ENCODE measurements around the gene AAMDC. TPM values are rescaled to one million over a fixed set of nuclear protein-coding genes. Genes with fewer than 3 reads are reported as not detected.

The AAMDC gene
- total RNA-seq, 4 donors from 2014 or later = 10.9 to 31.5 (median 28.1) TPM

- no peak for TF ChIP-seq CTCF (IDR thresholded peaks at IDR 0.05)
- TF ChIP-seq POLR2A (IDR thresholded peaks at IDR 0.05) = no peak
- DNase-seq = no peak
- Histone ChIP-seq H3K4me3 (no peak overlapping the region), H3K27me3 (no peaks in the 10 kb centered on the region), H3K36me3 (no peaks in the 10 kb centered on the region), H3K27ac (peak overlapping the region in 1 of 2 donors; percentile 2), H3K4me1 (no peaks in the 10 kb centered on the region), H3K9me3 (no peaks in the 10 kb centered on the region)
- intact Hi-C loops (cut with DNase I; ENCODE audit: low total_unique reads) = no loop called here
Measured at GRCh38 chr11:77865805-77866204, 44.9 kb downstream of the AAMDC start.

- Histone ChIP-seq H3K36me3 (no peaks in the 10 kb centered on the region), H3K27me3 (no peaks in the 10 kb centered on the region), H3K27ac (peak overlapping the region in 1 of 2 donors; percentile 2), H3K4me3 (no peak overlapping the region), H3K4me1 (no peaks in the 10 kb centered on the region), H3K9me3 (no peaks in the 10 kb centered on the region)
- intact Hi-C loops (cut with DNase I; ENCODE audit: low total_unique reads) = no loop called here
- DNase-seq = no peak
- TF ChIP-seq POLR2A (IDR thresholded peaks at IDR 0.05) = no peak
- no peak for TF ChIP-seq CTCF (IDR thresholded peaks at IDR 0.05)
Measured at GRCh38 chr11:77866336-77866735, 45.4 kb downstream of the AAMDC start.

GRCh38 chr11:77868744-77869143, 47.8 kb downstream of the AAMDC start:
- no peak overlapping the region for H3K27ac ChIP-seq
- H3K9me3 ChIP-seq = no peaks in the 10 kb centered on the region
- intact Hi-C loops (cut with DNase I; ENCODE audit: low total_unique reads) = no loop called here
- H3K27me3 ChIP-seq = no peaks in the 10 kb centered on the region
- TF ChIP-seq POLR2A (IDR thresholded peaks at IDR 0.05) (no peak), CTCF (IDR thresholded peaks at IDR 0.05) (no peak)
- no peak for DNase-seq
- no peaks in the 10 kb centered on the region for H3K4me1 ChIP-seq
- no peaks in the 10 kb centered on the region for H3K36me3 ChIP-seq
- no peak overlapping the region for H3K4me3 ChIP-seq

GRCh38 chr11:77871855-77872254, 50.9 kb downstream of the AAMDC start:
- Histone ChIP-seq H3K36me3 (no peaks in the 10 kb centered on the region), H3K4me1 (no peaks in the 10 kb centered on the region), H3K9me3 (no peaks in the 10 kb centered on the region), H3K27me3 (no peaks in the 10 kb centered on the region), H3K4me3 (no peak overlapping the region), H3K27ac (no peak overlapping the region)
- no peak for DNase-seq
- TF ChIP-seq CTCF (IDR thresholded peaks at IDR 0.05) (no peak), POLR2A (IDR thresholded peaks at IDR 0.05) (no peak)
- intact Hi-C loops (cut with DNase I; ENCODE audit: low total_unique reads) = no loop called here

- H3K4me1 ChIP-seq = no peaks in the 10 kb centered on the region
- H3K9me3 ChIP-seq = no peaks in the 10 kb centered on the region
- no peak overlapping the region for H3K4me3 ChIP-seq
- intact Hi-C loops (cut with DNase I; ENCODE audit: low total_unique reads) = no loop called here
- no peaks in the 10 kb centered on the region for H3K27me3 ChIP-seq
- H3K36me3 ChIP-seq = no peaks in the 10 kb centered on the region
- no peak overlapping the region for H3K27ac ChIP-seq
- DNase-seq = no peak
- no peak for TF ChIP-seq POLR2A (IDR thresholded peaks at IDR 0.05)
- TF ChIP-seq CTCF (IDR thresholded peaks at IDR 0.05) = no peak
Measured at GRCh38 chr11:77873345-77873744, 52.4 kb downstream of the AAMDC start.

Data from uterus (tissue), 4 donors.